ENCODE data around the gene SNED1. TPM values are rescaled to one million over a fixed set of nuclear protein-coding genes. Genes with fewer than 3 reads are reported as not detected.

Gene SNED1
- total and polyA plus RNA-seq, 8 donors: 2.0 to 106 (median 16.0) TPM

DNA sequence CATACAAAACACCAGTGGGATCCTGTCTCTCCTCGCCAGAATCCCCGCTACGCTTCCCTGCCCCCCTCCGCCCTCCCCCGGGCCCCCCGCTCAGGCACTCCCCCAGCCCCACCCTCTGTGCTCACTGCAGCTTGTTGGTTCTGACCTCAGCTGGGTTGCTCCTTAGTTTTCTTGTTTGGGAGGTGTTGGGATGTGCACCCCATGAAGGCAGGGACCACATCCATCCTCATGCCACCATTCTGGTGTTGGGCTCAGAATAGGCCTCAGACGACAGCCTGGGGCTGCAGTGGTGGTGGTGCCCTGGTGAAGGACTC, 4.6 kb downstream of the SNED1 start:
- no peak overlapping the region for H3K27ac ChIP-seq
- H3K36me3 ChIP-seq: peaks cover 0 to 13% (median 10%) of the 10 kb centered on the region in 4 donors
- 96 to 99% (median 98%) methylated on average over 7 of the region's 7 CpGs for WGBS, 5 donors
- no peak for TF ChIP-seq POLR2A (IDR thresholded peaks at IDR 0.05)
- TF ChIP-seq POLR2AphosphoS5 (IDR thresholded peaks at IDR 0.05): no peak
- TF ChIP-seq EP300 (IDR thresholded peaks at IDR 0.05): no peak
- TF ChIP-seq, protein P1, sequence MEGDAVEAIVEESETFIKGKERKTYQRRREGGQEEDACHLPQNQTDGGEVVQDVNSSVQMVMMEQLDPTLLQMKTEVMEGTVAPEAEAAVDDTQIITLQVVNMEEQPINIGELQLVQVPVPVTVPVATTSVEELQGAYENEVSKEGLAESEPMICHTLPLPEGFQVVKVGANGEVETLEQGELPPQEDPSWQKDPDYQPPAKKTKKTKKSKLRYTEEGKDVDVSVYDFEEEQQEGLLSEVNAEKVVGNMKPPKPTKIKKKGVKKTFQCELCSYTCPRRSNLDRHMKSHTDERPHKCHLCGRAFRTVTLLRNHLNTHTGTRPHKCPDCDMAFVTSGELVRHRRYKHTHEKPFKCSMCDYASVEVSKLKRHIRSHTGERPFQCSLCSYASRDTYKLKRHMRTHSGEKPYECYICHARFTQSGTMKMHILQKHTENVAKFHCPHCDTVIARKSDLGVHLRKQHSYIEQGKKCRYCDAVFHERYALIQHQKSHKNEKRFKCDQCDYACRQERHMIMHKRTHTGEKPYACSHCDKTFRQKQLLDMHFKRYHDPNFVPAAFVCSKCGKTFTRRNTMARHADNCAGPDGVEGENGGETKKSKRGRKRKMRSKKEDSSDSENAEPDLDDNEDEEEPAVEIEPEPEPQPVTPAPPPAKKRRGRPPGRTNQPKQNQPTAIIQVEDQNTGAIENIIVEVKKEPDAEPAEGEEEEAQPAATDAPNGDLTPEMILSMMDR (IDR thresholded peaks at IDR 0.05): no peak
- intact Hi-C loops (cut with DNase I; ENCODE audit: low total_unique reads): no loop called here
- no peak overlapping the region for H3K4me3 ChIP-seq
- peaks cover 12 to 31% (median 25%) of the 10 kb centered on the region in 4 donors for H3K4me1 ChIP-seq
- no peak for DNase-seq
- H3K27me3 ChIP-seq: peaks cover 0 to 11% (median 0%) of the 10 kb centered on the region in 3 donors
- H3K9me3 ChIP-seq: peaks cover 9 to 32% (median 19%) of the 10 kb centered on the region in 4 donors

DNA sequence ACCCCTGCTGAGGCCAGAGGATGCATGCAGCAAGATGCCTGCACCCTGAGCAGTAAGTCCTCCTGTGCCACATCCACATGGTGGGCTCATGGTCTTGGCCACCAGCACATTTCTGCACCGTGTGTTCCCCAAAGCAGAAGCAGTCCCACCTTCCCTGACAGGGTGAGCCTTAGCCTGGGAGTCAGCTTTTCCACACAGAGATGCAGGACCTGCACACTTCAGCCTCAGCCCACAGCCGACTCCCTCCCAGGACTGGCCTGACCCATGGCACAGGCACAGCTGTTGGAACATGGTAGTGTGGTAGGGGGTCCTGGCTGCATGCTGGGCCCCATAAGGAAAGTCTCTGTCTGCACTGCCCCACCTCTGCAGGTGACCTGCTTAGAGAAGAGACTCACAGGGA, 5.0 kb downstream of the SNED1 start:
- WGBS, 5 donors: 92 to 100% (median 95%) methylated on average over 1 to 2 of the region's 2 CpGs
- H3K4me1 ChIP-seq: peaks cover 12 to 28% (median 22%) of the 10 kb centered on the region in 4 donors
- intact Hi-C loops (cut with DNase I; ENCODE audit: low total_unique reads): no loop called here
- H3K36me3 ChIP-seq: peaks cover 0 to 13% (median 10%) of the 10 kb centered on the region in 4 donors
- TF ChIP-seq POLR2A (IDR thresholded peaks at IDR 0.05) (no peak), EP300 (IDR thresholded peaks at IDR 0.05) (no peak), POLR2AphosphoS5 (IDR thresholded peaks at IDR 0.05) (no peak)
- TF ChIP-seq, protein P1 (IDR thresholded peaks at IDR 0.05): no peak
- no peak for DNase-seq
- no peak overlapping the region for H3K27ac ChIP-seq
- H3K27me3 ChIP-seq: peaks cover 0 to 8% (median 0%) of the 10 kb centered on the region in 3 donors
- H3K4me3 ChIP-seq: no peak overlapping the region
- peaks cover 9 to 32% (median 19%) of the 10 kb centered on the region in 4 donors for H3K9me3 ChIP-seq

DNA sequence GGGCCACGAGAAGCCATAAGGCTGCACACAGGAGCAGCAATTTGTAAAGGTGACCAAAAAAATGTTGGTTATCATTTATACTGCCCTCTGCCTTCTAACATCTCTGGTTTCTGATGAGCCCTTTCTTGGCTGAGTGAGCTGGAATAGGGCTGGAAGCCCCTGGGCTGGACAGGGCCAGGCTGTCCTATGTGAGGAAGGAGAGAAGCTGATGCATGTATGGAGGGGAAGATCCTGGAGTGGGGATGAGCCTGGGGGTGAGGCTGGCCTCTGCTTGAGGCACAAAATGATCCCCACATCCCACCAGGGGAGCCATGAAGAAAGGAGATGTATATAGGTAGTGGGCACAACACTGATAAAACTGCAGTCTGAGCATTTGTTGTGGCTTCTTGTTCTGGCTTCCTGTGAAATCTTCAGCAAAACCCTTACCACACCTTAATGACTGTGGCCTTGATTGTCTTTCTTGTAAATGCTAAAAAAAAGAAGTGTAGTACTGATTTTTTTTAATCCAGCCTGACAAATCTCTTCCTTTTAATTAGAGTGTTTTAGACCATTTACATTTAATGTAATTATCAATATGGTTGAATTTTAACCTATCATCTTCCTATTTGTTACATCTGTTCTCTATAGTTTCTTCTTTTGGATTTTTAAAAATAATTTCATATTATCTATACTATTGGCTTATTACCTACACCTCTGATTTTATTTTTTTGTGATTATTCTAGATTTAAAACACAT, 5.6 kb downstream of the SNED1 start:
- Histone ChIP-seq H3K4me1 (peaks cover 12 to 32% (median 25%) of the 10 kb centered on the region in 4 donors), H3K36me3 (peaks cover 0 to 13% (median 10%) of the 10 kb centered on the region in 4 donors), H3K27me3 (peaks cover 0 to 7% (median 0%) of the 10 kb centered on the region in 3 donors), H3K9me3 (peaks cover 9 to 32% (median 19%) of the 10 kb centered on the region in 4 donors), H3K4me3 (no peak overlapping the region), H3K27ac (no peak overlapping the region)
- 42 to 100% (median 98%) methylated on average over 1 of the region's 1 CpG for WGBS, 5 donors
- no peak for DNase-seq
- intact Hi-C loops (cut with DNase I; ENCODE audit: low total_unique reads): no loop called here
- TF ChIP-seq POLR2AphosphoS5 (IDR thresholded peaks at IDR 0.05) (no peak), POLR2A (IDR thresholded peaks at IDR 0.05) (no peak), EP300 (IDR thresholded peaks at IDR 0.05) (no peak)
- TF ChIP-seq, protein P1 (IDR thresholded peaks at IDR 0.05): no peak

DNA sequence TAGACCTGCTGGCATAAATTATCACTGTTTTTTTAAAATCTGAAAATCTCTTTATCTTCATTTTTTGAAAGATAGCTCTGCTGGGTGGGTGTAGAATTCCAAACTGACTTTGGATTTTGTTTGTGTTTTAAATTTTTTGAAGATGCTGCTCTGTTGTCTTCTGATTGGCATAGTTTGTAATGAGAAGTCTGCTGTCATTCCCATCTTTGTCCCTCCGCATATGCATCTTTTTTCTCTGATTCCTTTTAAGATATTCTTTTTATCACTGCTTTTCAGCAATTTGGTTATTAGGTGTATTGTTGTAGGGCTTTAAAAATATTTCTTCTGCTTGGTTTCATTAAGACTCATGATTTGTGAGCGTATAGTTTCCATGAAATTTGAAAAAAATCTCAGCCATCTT, 7.2 kb downstream of the SNED1 start:
- Histone ChIP-seq H3K27me3 (no peaks in the 10 kb centered on the region), H3K4me3 (no peak overlapping the region), H3K9me3 (peaks cover 9 to 32% (median 19%) of the 10 kb centered on the region in 4 donors), H3K27ac (no peak overlapping the region), H3K36me3 (peaks cover 0 to 13% (median 10%) of the 10 kb centered on the region in 4 donors), H3K4me1 (peaks cover 14 to 33% (median 26%) of the 10 kb centered on the region in 4 donors)
- WGBS, 5 donors: 75 to 100% (median 96%) methylated on average over 2 of the region's 2 CpGs
- no peak for TF ChIP-seq POLR2AphosphoS5 (IDR thresholded peaks at IDR 0.05)
- TF ChIP-seq, protein P1 (IDR thresholded peaks at IDR 0.05): no peak
- no peak for TF ChIP-seq POLR2A (IDR thresholded peaks at IDR 0.05)
- no peak for TF ChIP-seq EP300 (IDR thresholded peaks at IDR 0.05)
- no peak for DNase-seq
- intact Hi-C loops (cut with DNase I; ENCODE audit: low total_unique reads): no loop called here
